Suprapubic skin (tissue), 4 donors: Measurements from ENCODE around the gene TBC1D3B. TPM values are rescaled to one million over a fixed set of nuclear protein-coding genes. Genes with fewer than 3 reads are reported as not detected.

Experiments
- DNase-seq, 2 donors: peaks; one replicate each; pipeline ENCODE4 v3.0.0-alpha.2; 2019; ENCODE audit warnings: low spot score in 2 of 2
- H3K27ac ChIP-seq: fragments of 200-600 bp; sonication (generic); one replicate; pipeline ENCODE4 v1.5.1; 2019
- H3K27me3 ChIP-seq: fragments of 200-600 bp; sonication (generic); one replicate; pipeline ENCODE4 v1.5.1; 2019
- H3K36me3 ChIP-seq: fragments of 200-600 bp; sonication (generic); one replicate; pipeline ENCODE4 v1.5.1; 2019
- H3K4me1 ChIP-seq: fragments of 200-600 bp; sonication (generic); one replicate; pipeline ENCODE4 v1.5.1; 2019
- H3K4me3 ChIP-seq: fragments of 200-600 bp; sonication (generic); one replicate; pipeline ENCODE4 v1.5.1; 2019; ENCODE audit warnings: mild to moderate bottlenecking
- H3K9me3 ChIP-seq: fragments of 200-600 bp; sonication (generic); one replicate; pipeline ENCODE4 v1.5.1; 2019
- CTCF ChIP-seq, 2 donors: fragments of 200-600 bp in 1 of 2; fragments of 450-650 bp in 1 of 2; sonication (generic) in 1 of 2; IDR thresholded peaks; one replicate each; pipeline ENCODE4 v1.5.1; 2016 to 2019; ENCODE audit warnings: antibody characterized with exemption in 2 of 2, mild to moderate bottlenecking in 1 of 2, moderate library complexity in 1 of 2
- EP300 ChIP-seq: sonication (generic); formaldehyde crosslinking; IDR thresholded peaks from one replicate; pipeline ENCODE4 v1.6.1; 2017; ENCODE audit warnings: antibody characterized with exemption
- POLR2A ChIP-seq, 2 donors: fragments of 450-650 bp; IDR thresholded peaks; one replicate each; pipeline ENCODE4 v1.6.1; 2017; ENCODE audit warnings: antibody characterized with exemption in 2 of 2, mild to moderate bottlenecking in 2 of 2, moderate library complexity in 2 of 2
- POLR2AphosphoS5 ChIP-seq, 3 donors: sonication (generic); formaldehyde crosslinking; IDR thresholded peaks; one replicate each; pipeline ENCODE4 v1.6.1; 2017; ENCODE audit warnings: antibody characterized with exemption in 3 of 3
- WGBS: methylation state at CpG from one replicate; pipeline ENCODE4 v1.1.5; 2018; 5-methylcytosine and 5-hydroxymethylcytosine counted together
- total RNA-seq, 4 donors: library from RNA; depleted of rRNA; stranded (reverse); fragments of >200 nt; gene quantifications; one replicate each; pipeline ENCODE4 v1.1.0, GENCODE V29; 2016

TBC1D3B gene
- total RNA-seq, 4 donors from 2014 or later, result 6.1 to 28.3 (median 12.8) TPM

- H3K36me3 ChIP-seq, result no peaks in the 10 kb centered on the region
- TF ChIP-seq POLR2AphosphoS5 (IDR thresholded peaks at IDR 0.05) (no peak), CTCF (IDR thresholded peaks at IDR 0.05) (no peak), POLR2A (IDR thresholded peaks at IDR 0.05) (no peak), EP300 (no peak)
- no peak overlapping the region for H3K4me3 ChIP-seq
- H3K9me3 ChIP-seq, result no peaks in the 10 kb centered on the region
- no peaks in the 10 kb centered on the region for H3K4me1 ChIP-seq
- WGBS, result 58% methylated on average over 5 of the region's 5 CpGs
- H3K27me3 ChIP-seq, result peaks cover 12% of the 10 kb centered on the region
- no peak for DNase-seq
- no peak overlapping the region for H3K27ac ChIP-seq
Observed at GRCh38 chr17:36144981-36145729, 31.3 kb downstream of the TBC1D3B start.

- Histone ChIP-seq H3K4me3 (no peak overlapping the region), H3K4me1 (no peaks in the 10 kb centered on the region), H3K9me3 (no peaks in the 10 kb centered on the region), H3K36me3 (no peaks in the 10 kb centered on the region), H3K27ac (no peak overlapping the region), H3K27me3 (peaks cover 4% of the 10 kb centered on the region)
- 78% methylated on average over 2 of the region's 2 CpGs for WGBS
- no peak for DNase-seq
- TF ChIP-seq POLR2AphosphoS5 (IDR thresholded peaks at IDR 0.05) (no peak), CTCF (IDR thresholded peaks at IDR 0.05) (no peak), POLR2A (IDR thresholded peaks at IDR 0.05) (no peak), EP300 (no peak)
Observed at GRCh38 chr17:36144014-36144413, 32.4 kb downstream of the TBC1D3B start.

GRCh38 chr17:36142806-36143205 lies 33.6 kb downstream of the TBC1D3B start:
- no peak for DNase-seq
- Histone ChIP-seq H3K27ac (no peak overlapping the region), H3K27me3 (peaks cover 2% of the 10 kb centered on the region), H3K9me3 (no peaks in the 10 kb centered on the region), H3K4me1 (no peaks in the 10 kb centered on the region), H3K36me3 (no peaks in the 10 kb centered on the region), H3K4me3 (no peak overlapping the region)
- TF ChIP-seq EP300, result no peak
- TF ChIP-seq CTCF (IDR thresholded peaks at IDR 0.05), result no peak
- TF ChIP-seq POLR2A (IDR thresholded peaks at IDR 0.05), result no peak
- no peak for TF ChIP-seq POLR2AphosphoS5 (IDR thresholded peaks at IDR 0.05)
- WGBS, result 90% methylated on average over 8 of the region's 8 CpGs

- Histone ChIP-seq H3K36me3 (no peaks in the 10 kb centered on the region), H3K9me3 (no peaks in the 10 kb centered on the region), H3K4me1 (no peaks in the 10 kb centered on the region), H3K4me3 (no peak overlapping the region), H3K27me3 (peaks cover 2% of the 10 kb centered on the region), H3K27ac (no peak overlapping the region)
- DNase-seq, result no peak
- TF ChIP-seq POLR2A (IDR thresholded peaks at IDR 0.05) (no peak), CTCF (IDR thresholded peaks at IDR 0.05) (no peak), EP300 (no peak), POLR2AphosphoS5 (IDR thresholded peaks at IDR 0.05) (no peak)
Observed at GRCh38 chr17:36142235-36142634, 34.2 kb downstream of the TBC1D3B start.

GRCh38 chr17:36136439-36136838 lies 40.0 kb downstream of the TBC1D3B start:
- 53% methylated on average over 1 of the region's 1 CpG for WGBS
- Histone ChIP-seq H3K4me3 (no peak overlapping the region), H3K27ac (no peak overlapping the region), H3K4me1 (no peaks in the 10 kb centered on the region), H3K9me3 (no peaks in the 10 kb centered on the region), H3K27me3 (peaks cover 5% of the 10 kb centered on the region), H3K36me3 (no peaks in the 10 kb centered on the region)
- TF ChIP-seq EP300 (no peak), POLR2A (IDR thresholded peaks at IDR 0.05) (no peak), CTCF (IDR thresholded peaks at IDR 0.05) (no peak), POLR2AphosphoS5 (IDR thresholded peaks at IDR 0.05) (no peak)
- no peak for DNase-seq
